HG03469 (cell line): ENCODE measurements around the gene HSP90B1.

ENCODE experiments used
- ATAC-seq: cut with Tn5 transposase; IDR thresholded peaks from one replicate; pipeline ENCODE4 v1.9.1; 2021; ENCODE audit warnings: mild to moderate bottlenecking, moderate library complexity, moderate number of reproducible peaks; ENCODE audit not compliant: unreplicated experiment

The HSP90B1 gene

DNA sequence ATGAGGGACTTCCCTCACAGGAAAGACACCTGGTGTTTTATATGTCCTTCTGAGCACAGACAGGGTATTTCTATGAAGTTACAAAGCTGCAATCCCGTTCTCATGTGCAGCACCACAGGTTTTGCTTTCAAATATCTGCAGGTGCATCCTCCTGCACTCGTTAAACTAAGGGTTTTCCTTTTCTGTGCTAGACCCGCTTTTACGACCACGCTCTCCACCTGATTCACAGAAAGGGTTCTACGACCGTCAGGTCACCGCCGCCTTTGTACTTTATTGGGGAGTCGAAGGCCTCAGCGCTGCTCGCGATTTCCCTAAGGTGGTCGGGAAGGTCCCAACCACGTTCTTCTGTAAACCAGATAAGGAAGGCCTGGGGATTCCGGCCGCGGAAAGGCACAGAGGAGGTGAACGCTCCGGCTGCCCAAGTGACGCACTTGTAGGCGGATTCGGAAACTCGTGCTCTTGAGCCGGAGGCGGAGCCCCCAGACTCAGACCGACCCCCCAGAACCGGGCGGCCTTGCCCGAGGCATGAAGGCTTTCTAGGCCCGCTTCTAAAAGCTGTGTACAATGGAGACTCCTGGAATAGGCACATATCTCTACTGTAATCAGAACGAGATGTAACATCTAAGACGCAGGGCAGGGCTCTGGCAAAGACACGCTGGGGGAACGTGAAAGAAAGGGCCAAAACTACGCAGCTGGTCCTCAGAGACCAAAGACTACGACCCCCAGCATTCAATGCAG lies 995 bp upstream of the HSP90B1 start:
- no peak for ATAC-seq

DNA sequence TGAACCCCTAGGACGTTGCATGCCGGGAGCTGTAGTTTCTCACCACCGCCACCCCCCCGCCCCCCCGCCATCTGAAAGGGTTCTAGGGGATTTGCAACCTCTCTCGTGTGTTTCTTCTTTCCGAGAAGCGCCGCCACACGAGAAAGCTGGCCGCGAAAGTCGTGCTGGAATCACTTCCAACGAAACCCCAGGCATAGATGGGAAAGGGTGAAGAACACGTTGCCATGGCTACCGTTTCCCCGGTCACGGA lies 501 bp upstream of the HSP90B1 start:
- no peak for ATAC-seq

- ATAC-seq, result no peak
These were observed 851 bp downstream of the HSP90B1 start for GRCh38 chr12:103930787-103931735.

- no peak for ATAC-seq
These were observed 3.0 kb downstream of the HSP90B1 start for GRCh38 chr12:103933237-103933636.

DNA sequence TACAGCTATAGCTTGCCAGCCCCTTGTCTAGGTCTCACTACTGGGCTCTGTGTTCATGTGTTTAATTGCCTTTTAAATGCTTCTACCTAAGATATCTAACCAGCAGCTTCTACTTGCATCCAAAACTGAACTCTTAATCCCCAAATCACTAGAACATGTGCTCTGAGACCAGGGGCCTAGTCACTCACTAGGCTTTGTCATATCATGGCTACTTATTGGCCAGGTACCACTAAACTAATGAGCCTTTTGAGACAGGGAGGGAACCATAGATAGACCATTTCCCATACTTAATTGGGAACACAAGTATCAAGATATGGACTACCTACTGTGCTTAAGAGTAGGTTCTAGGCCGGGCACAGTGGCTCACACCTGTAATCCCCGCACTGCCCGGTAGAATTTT lies 6.5 kb downstream of the HSP90B1 start:
- ATAC-seq, result no peak

DNA sequence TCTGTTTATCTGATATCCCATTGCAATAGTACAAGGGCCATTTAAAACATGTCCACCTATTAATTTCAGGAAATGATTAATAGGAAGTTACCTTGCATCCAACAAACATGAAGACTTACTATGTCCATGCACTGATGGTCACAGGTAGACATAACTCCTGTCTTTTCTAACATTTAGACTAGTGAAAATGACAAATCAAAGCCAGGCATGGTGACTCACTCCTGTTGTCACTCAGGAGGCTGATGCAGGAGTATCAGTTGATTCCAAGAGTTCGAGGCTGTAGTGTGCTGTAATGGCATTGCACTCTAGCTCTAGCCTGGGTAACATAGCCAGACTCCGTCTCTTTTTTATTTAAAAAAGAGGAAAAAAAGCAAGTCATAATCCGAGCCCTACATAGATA lies 14.8 kb downstream of the HSP90B1 start:
- no peak for ATAC-seq

DNA sequence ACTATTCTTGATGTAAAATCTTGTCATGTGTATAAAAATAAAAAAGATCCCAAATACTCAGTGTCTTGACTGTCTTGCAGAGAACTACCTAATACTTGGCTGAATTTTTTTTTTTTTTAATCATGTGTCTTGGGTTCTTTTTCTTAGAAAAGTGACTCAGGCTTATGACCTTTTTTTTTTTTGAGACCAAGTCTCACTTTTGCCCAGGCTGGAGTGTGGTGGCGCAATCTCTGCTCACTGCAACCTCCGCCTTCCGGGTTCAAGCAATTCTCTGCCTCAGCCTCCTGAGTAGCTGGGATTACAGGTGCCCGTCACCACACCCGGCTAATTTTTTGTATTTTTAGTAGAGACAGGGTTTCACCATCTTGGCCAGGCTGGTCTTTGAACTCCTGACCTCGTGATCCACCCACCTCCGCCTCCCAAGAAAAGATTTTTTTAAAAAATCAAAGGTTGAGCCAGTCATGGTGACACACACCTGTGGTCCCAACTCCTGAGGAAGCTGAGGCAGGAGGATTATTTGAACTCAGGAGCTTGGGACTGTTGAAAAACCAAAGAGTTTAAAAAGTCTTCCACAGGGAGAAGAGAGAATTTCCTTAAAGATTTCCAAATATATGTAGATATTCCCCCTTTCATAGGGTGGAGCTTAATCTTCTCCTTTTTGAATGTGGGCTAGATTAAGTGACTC lies 17.8 kb downstream of the HSP90B1 start:
- ATAC-seq, result no peak

GRCh38 chr12:103948746-103949406 lies 18.7 kb downstream of the HSP90B1 start:
- no peak for ATAC-seq

DNA sequence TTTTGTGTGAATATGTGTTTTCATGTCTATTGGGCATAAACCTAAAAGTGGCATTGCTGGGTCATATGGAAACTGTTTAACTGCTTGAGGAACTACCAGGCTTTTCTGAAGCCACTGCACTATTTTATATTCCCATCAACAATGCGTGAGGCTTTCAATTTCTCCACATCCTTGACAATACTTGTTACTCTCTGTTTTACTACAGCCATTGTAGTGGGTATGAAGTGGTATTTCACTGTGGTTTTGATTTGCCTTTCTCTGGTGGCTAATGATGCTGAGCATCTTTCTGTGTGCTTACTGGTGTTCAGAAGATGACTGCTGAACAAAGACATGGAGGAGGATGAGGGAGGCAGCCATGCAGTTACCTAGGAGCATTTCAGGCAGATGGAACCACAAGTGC lies 22.3 kb downstream of the HSP90B1 start:
- no peak for ATAC-seq

- no peak for ATAC-seq
These were observed 25.8 kb downstream of the HSP90B1 start for GRCh38 chr12:103955811-103956508.

- ATAC-seq, result peak; percentile 10
These were observed 26.4 kb downstream of the HSP90B1 start for GRCh38 chr12:103956509-103957027.

DNA sequence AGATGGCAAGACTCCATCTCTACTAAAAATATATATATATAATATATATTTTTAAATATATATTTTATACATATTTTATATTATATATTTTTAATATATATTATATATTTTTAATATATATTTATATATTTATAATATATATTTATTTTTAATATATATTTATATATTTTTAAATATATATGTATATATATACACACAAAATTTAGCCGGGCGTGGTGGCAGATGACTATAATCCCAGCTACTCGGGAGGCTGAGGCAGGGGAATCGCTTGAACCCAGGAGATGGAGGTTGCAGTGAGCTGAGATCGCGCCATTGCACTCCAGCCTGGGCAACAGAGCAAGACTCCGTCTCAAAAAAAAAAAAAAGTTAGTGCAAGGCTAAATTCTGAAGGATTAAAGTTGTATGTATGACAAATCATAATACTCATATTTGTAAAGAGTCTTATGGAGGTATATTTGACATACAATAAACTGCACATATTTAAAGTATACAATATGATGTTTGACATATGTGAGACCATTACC lies 27.7 kb downstream of the HSP90B1 start:
- no peak for ATAC-seq

DNA sequence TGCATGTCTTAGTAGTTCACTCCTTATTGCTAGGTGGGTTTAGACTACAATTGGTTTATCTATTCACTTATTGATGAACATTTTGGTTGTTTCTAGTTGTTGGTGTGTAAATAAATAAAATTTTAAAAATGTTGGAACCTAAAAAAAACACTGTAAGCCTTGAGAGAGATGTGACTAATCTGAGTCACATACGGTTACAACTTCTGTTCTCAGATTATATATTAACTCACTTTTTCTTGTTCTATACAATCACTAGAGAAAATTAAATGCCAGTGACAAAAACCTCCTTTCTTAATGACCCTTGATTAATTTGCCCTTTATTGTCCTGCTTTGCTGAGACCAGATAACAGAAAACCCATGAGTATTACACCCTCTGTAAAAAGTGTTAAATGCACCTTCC lies 28.4 kb downstream of the HSP90B1 start:
- ATAC-seq, result no peak

DNA sequence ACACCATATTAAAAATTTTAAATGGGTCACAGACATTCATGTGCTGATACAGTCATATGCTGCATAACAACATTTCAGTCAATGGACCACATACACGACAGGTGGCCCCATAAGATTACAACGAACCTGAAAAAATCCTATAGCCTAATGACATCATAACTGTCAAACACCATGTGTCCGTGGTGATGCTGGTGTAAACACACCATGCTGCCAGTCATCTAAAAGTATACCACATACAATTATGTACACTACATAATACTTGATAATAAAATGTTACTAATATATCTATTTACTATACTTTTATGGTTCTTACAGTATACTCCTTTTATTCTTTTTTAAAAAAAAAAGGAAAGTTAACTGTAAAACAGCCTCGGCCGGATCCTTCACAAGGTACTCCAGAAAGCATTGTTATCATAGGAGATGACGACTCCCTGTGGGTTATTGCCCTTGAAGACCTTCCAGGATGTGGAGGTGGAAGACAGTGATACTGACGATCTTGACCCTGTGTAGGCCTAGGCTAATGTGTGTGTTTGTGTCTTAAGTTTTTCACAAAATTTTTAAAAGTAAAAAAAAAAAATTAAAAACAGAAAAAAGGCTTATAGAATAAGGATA lies 30.5 kb downstream of the HSP90B1 start:
- no peak for ATAC-seq

- ATAC-seq, result no peak
These were observed 32.3 kb downstream of the HSP90B1 start for GRCh38 chr12:103962493-103962892.

GRCh38 chr12:103964805-103965204 lies 34.6 kb downstream of the HSP90B1 start:
- no peak for ATAC-seq

GRCh38 chr12:103965255-103965589 lies 35.0 kb downstream of the HSP90B1 start:
- no peak for ATAC-seq

GRCh38 chr12:103965590-103966504 lies 35.6 kb downstream of the HSP90B1 start, which contains the start of gene TDG:
TDG (plus strand) TSS chr12:103965872; CDS start chr12:103966038, 166 bp downstream.
- ATAC-seq, result peak; percentile 69

DNA sequence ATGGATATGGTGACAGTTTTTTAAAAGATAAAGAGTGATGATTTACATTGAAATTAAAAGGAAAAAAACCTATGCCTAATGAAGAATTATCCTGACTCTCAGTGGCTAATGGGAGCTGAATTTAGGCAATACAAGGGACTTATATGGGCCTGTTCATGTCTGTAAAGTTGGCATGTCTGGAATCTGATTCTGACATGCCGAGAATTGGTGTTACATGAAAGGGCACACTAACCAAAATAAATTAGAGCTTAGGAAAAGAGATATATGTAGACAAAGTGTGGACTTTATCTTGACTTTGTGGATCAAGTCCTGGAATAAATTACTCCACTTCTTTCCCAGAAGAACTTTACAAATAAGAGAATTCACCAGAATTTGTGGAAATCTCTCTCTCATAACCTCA lies 36.5 kb downstream of the HSP90B1 start:
- ATAC-seq, result no peak
